GM10248 (cell line): ENCODE measurements around the gene NAGS.
"Not testable (repeated sequence)": the region's sequence is repeated elsewhere in the genome, so short reads cannot be mapped to it uniquely, and the experiment has no call there.

Source experiments
- CTCF ChIA-PET: fragments of 300-600 bp; sonication (Branson Sonifier 250); formaldehyde crosslinking; extraction: SDS; loops from one replicate; lab custom pipeline; 2021; ENCODE audit warnings: antibody characterized with exemption; lab: Yijun Ruan, JAX
- POLR2A ChIA-PET: fragments of 350-650 bp; sonication (Branson Sonifier 250); formaldehyde crosslinking; extraction: SDS; loops from one replicate; lab custom pipeline; 2020; ENCODE audit warnings: antibody characterized with exemption; lab: Yijun Ruan, JAX
- DNase-seq: peaks from one replicate; pipeline ENCODE4 v3.0.0; 2012; ENCODE audit errors: extremely low spot score
- TF ChIP-seq, protein P1 (sequence below): IDR thresholded peaks from 2 replicates; pipeline ENCODE4 v1.5.1; 2012; ENCODE audit warnings: mild to moderate bottlenecking, low read depth; ENCODE audit errors: extremely low read depth, missing control alignments, control extremely low read depth

The NAGS gene

DNA sequence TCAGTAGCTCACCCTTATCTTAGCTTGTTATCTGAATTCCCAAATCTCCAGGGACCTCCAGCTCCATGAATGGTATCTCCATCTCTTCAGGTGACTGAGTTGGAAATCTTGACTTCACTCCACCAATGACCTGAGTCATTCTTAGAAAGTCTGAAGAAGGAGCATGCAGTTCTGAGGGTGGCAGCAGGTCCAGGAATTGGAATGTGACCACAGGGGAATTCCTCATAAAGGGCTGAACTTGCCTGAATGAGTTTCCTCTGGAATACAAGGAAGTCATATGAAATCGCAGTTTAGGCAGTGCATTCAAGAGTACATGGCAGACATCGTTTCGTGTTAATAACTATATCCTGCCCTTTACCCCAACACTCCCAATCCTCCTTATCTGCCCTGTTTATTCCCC is 38.1 kb upstream of the NAGS start:
- no peak for DNase-seq
- ChIA-PET CTCF (no interaction called here), POLR2A (no interaction called here)
- TF ChIP-seq, protein P1, sequence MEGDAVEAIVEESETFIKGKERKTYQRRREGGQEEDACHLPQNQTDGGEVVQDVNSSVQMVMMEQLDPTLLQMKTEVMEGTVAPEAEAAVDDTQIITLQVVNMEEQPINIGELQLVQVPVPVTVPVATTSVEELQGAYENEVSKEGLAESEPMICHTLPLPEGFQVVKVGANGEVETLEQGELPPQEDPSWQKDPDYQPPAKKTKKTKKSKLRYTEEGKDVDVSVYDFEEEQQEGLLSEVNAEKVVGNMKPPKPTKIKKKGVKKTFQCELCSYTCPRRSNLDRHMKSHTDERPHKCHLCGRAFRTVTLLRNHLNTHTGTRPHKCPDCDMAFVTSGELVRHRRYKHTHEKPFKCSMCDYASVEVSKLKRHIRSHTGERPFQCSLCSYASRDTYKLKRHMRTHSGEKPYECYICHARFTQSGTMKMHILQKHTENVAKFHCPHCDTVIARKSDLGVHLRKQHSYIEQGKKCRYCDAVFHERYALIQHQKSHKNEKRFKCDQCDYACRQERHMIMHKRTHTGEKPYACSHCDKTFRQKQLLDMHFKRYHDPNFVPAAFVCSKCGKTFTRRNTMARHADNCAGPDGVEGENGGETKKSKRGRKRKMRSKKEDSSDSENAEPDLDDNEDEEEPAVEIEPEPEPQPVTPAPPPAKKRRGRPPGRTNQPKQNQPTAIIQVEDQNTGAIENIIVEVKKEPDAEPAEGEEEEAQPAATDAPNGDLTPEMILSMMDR = no peak

DNA sequence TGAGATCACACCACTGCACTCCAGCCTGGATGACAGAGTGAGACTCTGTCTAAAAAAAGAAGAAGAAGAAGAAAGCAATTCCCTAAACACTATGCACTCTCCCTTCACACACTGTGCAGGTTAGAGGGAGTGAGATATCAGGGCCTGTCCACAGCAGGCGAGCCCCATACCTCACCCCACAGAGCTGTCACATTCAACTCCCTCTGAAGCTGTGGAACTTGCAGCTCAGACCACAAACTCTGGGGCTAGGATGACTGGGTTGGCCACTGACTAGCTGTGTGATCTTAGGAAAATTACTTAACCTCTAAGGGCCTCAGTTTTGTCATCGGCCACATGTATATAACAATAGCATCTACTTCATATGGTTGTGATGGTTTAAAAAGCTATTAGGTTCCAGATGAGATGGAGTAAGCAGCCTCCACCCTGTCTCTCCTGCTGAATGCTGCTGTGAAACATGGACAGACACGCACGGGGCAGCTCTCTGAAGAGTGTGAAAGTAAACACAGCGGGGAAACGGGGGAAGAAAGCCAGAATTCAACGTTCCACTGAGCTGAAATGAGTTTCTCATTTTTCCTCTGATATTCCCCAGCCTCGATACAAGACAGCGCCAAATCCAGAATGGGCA is 37.1 kb upstream of the NAGS start:
- TF ChIP-seq, protein P1 = no peak
- DNase-seq = no peak
- ChIA-PET CTCF (interaction anchor here (1.1 kb wide), 1 partner anchor 23 kb away, joined by 7 read pairs; no protein-coding TSS in a partner anchor), POLR2A (no interaction called here)

DNA sequence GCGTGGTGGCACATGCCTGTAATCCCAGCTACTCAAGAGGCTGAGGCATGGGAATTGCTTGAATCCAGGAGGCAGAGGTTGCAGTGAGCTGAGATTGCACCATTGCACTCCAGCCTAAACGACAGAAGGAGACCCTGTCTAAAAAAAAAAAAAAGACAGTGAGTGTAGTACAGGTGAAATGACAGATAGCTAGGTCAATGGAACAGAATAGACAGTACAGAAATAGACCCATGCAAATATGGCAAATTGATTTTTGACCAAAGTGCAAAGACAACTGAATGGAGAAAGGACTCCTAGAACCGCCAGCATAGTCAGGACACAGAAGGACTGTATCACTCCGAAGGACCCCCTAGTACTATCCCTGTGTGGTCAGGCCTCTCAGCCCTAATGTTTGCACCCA is 34.1 kb upstream of the NAGS start:
- ChIA-PET CTCF (interaction anchor here (2.1 kb wide), 1 partner anchor 26 kb away, joined by 9 read pairs; no protein-coding TSS in a partner anchor), POLR2A (interaction anchor here (0.6 kb wide), 1 partner anchor 92 kb away, joined by 5 read pairs; no protein-coding TSS in a partner anchor)
- no peak for DNase-seq
- TF ChIP-seq, protein P1 = no peak

DNA sequence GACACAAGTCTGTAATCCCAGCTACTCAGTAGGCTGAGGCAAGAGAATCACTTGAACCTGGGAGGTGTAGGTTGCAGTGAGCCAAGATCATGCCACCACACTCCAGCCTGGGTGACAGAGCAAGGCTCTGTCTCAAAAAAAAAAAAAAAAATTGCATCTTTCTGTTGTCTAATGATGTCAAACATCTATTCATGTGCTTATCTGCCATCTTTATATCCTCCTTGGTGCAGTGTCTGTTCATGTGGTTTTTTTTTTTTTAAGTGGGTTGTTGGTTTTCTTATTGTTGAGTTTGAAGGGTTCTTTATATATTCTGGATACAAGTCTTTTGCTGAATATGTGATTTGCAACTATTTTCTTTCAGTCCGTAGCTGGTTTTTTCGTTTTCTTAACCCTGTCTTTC is 33.0 kb upstream of the NAGS start:
- POLR2A ChIA-PET, DNase-seq: not testable (repeated sequence)
- CTCF ChIA-PET = interaction anchor here (0.9 to 2.1 kb wide), 2 partner anchors 27 to 61 kb away, joined by 3 to 9 read pairs; no protein-coding TSS in a partner anchor

DNA sequence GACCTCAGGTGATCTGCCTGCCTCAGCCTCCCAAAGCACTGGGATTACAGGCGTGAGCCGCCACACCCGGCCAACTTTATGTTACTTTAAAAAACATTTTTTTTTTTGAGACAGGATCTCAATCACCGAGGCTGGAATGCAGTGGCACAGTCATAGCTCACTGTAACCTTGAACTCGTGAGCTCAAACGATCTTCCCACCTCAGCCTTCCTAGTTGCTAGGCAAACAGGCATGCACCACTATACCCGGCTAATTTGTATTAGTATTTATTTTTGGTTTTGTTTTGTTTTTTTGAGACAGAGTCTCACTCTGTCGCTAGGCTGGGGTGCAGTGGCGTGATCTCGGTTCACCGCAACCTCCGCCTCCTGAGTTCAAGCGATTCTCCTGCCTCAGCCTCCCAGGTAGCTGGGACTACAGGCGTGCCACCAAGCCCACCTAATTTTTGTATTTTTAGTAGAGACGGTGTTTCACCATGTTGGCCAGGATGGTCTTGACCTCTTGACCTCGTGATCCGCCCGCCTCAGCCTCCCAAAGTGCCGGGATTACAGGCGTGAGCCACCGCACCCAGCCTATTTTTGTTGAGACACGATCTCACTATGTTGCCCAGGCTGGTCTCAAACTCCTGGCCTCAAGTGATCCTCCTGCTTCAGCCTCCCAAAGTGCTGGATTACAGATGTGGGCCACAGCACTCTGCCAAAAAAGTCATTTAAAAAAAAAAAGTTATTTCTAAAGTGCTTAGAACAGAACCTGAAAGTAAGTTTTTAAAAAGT is 31.8 kb upstream of the NAGS start:
- DNase-seq, POLR2A ChIA-PET: not testable (repeated sequence)
- CTCF ChIA-PET = interaction anchor here (0.9 kb wide), 2 partner anchors 22 to 62 kb away, joined by 3 read pairs; no protein-coding TSS in a partner anchor

DNA sequence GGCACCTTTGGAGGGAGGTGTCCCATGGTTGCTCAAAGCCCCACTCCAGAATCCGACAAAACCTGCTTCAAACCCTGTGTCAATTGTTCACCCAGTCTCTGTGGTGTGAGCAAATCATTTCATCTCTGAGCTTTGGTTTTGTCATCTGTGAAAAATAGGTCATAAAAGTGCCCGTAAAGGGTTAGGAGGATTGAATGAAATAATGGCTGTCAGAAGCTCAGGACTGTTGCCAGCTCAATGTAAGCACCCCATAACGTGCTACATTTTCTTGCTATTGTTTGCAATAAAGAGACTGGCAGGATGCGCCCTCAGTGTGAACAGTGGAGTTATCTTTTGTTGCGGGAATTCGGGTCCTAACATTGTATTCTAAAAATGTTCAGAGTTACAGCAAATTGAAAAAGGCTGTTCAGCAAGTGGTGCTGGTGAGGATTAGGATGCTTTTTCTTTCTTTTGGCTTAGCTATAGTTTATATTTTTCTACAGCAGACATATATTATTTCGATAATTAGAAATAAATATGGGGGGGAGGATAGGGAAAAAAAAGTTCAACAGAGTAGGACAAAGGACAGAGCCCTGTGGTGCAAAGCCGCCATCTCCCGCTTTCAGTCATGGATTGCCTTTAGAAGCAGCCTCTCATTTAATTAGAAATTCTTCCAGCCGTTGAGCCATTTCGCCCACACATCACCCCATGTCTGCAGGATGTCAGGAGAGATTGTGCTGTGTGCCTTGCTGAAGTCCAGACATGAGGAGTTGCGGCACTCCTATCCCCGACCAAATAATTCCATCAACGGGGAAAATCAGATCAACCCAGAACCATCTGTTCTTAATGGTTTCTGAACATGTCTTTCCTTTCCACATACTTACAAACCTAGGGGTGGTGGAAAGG is 29.8 kb upstream of the NAGS start:
- POLR2A ChIA-PET = no interaction called here
- CTCF ChIA-PET = interaction anchor here (1.0 to 1.8 kb wide), 2 partner anchors 31 to 65 kb away, joined by 5 read pairs; no protein-coding TSS in a partner anchor
- DNase-seq = no peak
- TF ChIP-seq, protein P1 = no peak

DNA sequence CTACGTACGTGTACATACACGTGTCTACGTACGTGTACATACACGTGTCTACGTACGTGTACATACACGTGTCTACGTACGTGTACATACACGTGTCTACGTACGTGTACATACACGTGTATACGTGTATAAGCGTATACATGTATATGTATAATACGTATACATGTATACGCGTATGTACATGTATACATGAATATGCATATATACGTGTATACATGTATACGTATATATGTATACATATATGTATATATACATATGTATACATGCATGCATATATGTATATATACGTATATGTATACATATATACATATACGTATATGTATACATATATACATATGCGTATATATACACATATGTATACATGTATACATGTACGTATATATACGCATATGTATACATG is 28.5 kb upstream of the NAGS start:
- CTCF ChIA-PET = no interaction called here
- no peak for DNase-seq
- TF ChIP-seq, protein P1 = no peak
- POLR2A ChIA-PET = no interaction called here
